H4 (cell line): ENCODE data around the gene EHD3. TPM values are rescaled to one million over a fixed set of nuclear protein-coding genes. Genes with fewer than 3 reads are reported as not detected.
"Not testable (repeated sequence)": the region's sequence is repeated elsewhere in the genome, so short reads cannot be mapped to it uniquely, and the experiment has no call there.

ENCODE experiments used
- DNase-seq: peaks from one replicate; pipeline ENCODE4 v3.0.0-alpha.2; 2015; ENCODE audit warnings: low spot score
- total RNA-seq: library from RNA; depleted of rRNA; stranded (reverse); fragments of >200 nt; shearing (Covaris generic); gene quantifications from 2 replicates; pipeline ENCODE4 v1.2.3, GENCODE V29; 2014

Gene EHD3
- total RNA-seq, 1 experiment from 2014 or later = 5.1 TPM

GRCh38 chr2:31254237-31255203 is 20.6 kb downstream of the EHD3 start:
- DNase-seq = no peak

- DNase-seq = no peak
Measured at GRCh38 chr2:31255911-31256571, 22.1 kb downstream of the EHD3 start.

- DNase-seq = no peak
Measured at GRCh38 chr2:31256611-31257382, 22.8 kb downstream of the EHD3 start.

- DNase-seq = no peak
Measured at GRCh38 chr2:31258351-31258750, 24.4 kb downstream of the EHD3 start.

- DNase-seq = no peak
Measured at GRCh38 chr2:31259075-31259474, 25.1 kb downstream of the EHD3 start.

- DNase-seq = no peak
Measured at GRCh38 chr2:31260870-31261269, 26.9 kb downstream of the EHD3 start.

- DNase-seq = no peak
Measured at GRCh38 chr2:31263636-31264190, 29.8 kb downstream of the EHD3 start.

- no peak for DNase-seq
Measured at GRCh38 chr2:31265234-31265633, 31.3 kb downstream of the EHD3 start.

GRCh38 chr2:31266804-31267203 is 32.9 kb downstream of the EHD3 start:
- DNase-seq = no peak

GRCh38 chr2:31267437-31268120 is 33.6 kb downstream of the EHD3 start:
- DNase-seq = no peak

GRCh38 chr2:31268344-31268743 is 34.4 kb downstream of the EHD3 start:
- DNase-seq = no peak

- no peak for DNase-seq
Measured at GRCh38 chr2:31269087-31269486, 35.1 kb downstream of the EHD3 start.

- no peak for DNase-seq
Measured at GRCh38 chr2:31270131-31270530, 36.2 kb downstream of the EHD3 start.

GRCh38 chr2:31270822-31271231 is 36.9 kb downstream of the EHD3 start:
- DNase-seq = no peak

GRCh38 chr2:31271851-31272267 is 37.9 kb downstream of the EHD3 start:
- no peak for DNase-seq

- no peak for DNase-seq
Measured at GRCh38 chr2:31274401-31275075, 40.6 kb downstream of the EHD3 start.

- DNase-seq = no peak
Measured at GRCh38 chr2:31275976-31276375, 42.0 kb downstream of the EHD3 start.

- DNase-seq = no peak
Measured at GRCh38 chr2:31277621-31278020, 43.7 kb downstream of the EHD3 start.

- no peak for DNase-seq
Measured at GRCh38 chr2:31282634-31283033, 48.7 kb downstream of the EHD3 start.

GRCh38 chr2:31283193-31283919 is 49.4 kb downstream of the EHD3 start:
- DNase-seq = not testable (repeated sequence)
